ENCODE results near the gene RAPGEF1. TPM values are rescaled to one million over a fixed set of nuclear protein-coding genes. Genes with fewer than 3 reads are reported as not detected.
A peak's percentile ranks its signal among the peaks of the same experiment; 100 is the strongest.

The RAPGEF1 gene
- total RNA-seq, 2 experiments from 2014 or later = 187 to 215 TPM

DNA sequence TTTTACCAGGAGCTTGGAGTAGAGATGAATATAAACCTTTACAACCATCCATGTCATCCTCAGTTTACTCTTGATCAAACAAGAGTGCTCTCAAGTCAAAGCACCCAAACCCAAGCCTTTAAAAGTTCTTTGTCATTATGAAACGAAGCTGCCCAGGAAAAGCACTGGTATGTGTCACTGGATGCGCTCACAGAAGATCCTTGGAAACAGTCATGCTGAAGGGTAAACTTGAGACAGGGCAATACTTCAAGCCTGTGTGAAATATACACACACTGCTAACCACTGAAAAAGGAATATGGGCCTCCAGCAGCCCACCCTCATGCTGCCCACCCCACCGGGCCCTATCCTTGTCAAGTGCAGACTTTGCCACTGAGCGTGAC is 110.1 kb downstream of the RAPGEF1 start:
- Mint-ChIP-seq H3K4me1 (peaks cover 78% of the 10 kb centered on the region), H3K27me3 (no peaks in the 10 kb centered on the region), H3K27ac (peak overlapping the region; percentile 91), H3K4me3 (no peak overlapping the region), H3K36me3 (peaks cover 65% of the 10 kb centered on the region), H3K9me3 (ENCODE audit: low read depth) (no peaks in the 10 kb centered on the region)
- DNase-seq = no peak
- CTCF ChIA-PET = interaction anchor here (0.7 to 3.9 kb wide), 9 partner anchors 9 to 113 kb away, joined by 3 to 29 read pairs (median 14); partner anchors contain the start of gene RAPGEF1
- ATAC-seq = no peak

DNA sequence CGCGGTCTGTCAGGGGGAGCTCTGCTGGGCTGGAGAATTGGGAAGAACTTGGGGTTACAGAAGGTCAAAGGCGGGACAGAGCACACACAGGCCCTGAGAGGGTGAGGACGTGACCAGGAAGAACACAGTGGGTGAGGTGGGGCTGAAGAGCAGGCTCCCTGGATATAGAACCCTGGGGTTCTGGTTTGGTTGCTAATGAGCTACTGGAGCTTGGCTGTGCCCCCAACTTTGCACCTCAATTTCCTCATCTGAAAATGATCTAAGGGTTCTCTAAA is 110.7 kb downstream of the RAPGEF1 start:
- no peak for DNase-seq
- Mint-ChIP-seq H3K36me3 (peaks cover 67% of the 10 kb centered on the region), H3K4me3 (peak overlapping the region; percentile 58), H3K4me1 (peaks cover 79% of the 10 kb centered on the region), H3K27me3 (no peaks in the 10 kb centered on the region), H3K27ac (peak overlapping the region; percentile 91), H3K9me3 (ENCODE audit: low read depth) (no peaks in the 10 kb centered on the region)
- ATAC-seq = no peak
- CTCF ChIA-PET = interaction anchor here (0.8 to 3.9 kb wide), 10 partner anchors 10 to 114 kb away, joined by 3 to 29 read pairs (median 14); partner anchors contain the start of gene RAPGEF1

DNA sequence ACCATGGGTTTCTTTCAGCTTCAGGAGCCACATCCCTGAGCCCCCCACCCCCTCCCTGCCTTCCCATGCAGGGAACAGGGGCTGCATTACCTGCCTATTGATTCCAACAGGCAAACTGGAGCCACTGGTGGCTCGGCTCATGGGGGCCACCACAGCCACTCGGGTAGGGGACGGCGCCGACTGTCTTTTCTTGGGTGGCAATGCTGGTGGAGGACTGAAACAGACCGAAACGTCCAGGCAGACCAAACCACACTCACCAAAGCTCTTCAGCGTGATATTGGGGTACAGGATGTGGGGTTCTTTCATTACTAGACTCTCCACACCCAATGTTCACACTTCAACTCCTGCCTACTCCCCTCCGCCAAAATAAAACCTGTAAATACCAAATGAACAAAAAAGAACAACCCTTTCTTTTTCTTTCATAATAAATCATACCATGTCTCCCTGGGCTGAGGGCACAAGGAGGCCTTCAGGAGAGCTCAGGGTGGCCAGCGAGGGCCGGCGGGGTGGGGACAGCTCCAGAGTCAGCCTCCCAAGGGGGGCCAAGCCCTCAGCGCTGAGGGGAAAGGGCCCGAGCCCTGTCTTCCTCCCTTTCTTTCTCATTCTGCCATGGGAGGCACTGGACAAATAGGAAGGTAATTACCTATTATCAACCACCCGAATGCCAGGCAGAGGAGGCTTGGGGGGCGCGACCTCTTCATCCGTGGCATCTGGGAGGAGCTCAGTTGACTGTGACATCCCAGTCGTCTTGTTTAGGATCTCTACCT is 111.2 kb downstream of the RAPGEF1 start:
- Mint-ChIP-seq H3K27me3 (no peaks in the 10 kb centered on the region), H3K4me1 (peaks cover 83% of the 10 kb centered on the region), H3K9me3 (ENCODE audit: low read depth) (no peaks in the 10 kb centered on the region), H3K27ac (peak overlapping the region; percentile 91), H3K4me3 (peak overlapping the region; percentile 58), H3K36me3 (peaks cover 68% of the 10 kb centered on the region)
- ATAC-seq (peak; percentile 41), DNase-seq (peak; percentile 80)
- CTCF ChIA-PET = interaction anchor here (0.8 to 3.9 kb wide), 15 partner anchors 14 to 279 kb away, joined by 3 to 29 read pairs (median 9); partner anchors contain the start of gene RAPGEF1

DNA sequence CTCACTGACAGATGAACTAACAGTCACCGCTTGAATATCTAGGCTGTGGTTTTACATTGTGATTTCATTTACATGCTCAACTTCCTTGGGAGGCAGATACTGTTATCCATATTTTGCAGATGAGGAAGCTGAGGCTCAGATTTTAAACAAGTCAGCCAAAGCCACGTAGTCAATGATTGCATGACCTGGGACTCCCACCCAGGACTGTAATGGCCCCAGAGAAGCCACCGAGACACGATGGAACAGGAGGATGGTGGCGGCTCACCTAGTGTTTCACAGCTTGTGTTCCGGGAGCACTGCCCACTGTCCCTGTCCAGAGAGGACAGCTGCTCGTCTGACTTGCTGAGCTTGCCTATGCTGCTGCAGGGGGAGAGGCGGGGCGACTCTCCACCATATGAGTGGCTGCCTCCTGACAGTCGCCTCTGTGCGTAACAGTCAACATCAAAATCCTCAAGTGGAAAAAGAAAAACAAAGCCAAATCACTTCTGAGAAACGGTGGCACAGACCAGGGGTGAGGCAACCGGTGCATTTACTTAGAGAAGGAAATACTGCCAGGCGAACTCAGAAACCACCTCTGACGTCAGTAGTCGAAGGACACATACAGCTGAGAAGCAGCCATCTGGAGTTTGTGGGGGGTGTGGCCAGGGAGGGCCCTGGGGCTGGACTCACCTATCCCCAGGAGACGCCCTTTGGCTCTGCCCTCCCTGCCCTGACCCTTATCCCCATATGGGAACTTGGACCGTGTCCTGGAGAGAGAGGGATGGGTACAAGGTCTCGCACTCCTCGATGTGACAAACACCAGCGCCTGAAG is 112.0 kb downstream of the RAPGEF1 start:
- Mint-ChIP-seq H3K36me3 (peaks cover 67% of the 10 kb centered on the region), H3K27me3 (no peaks in the 10 kb centered on the region), H3K27ac (peak overlapping the region; percentile 91), H3K9me3 (ENCODE audit: low read depth) (no peaks in the 10 kb centered on the region), H3K4me1 (peaks cover 82% of the 10 kb centered on the region), H3K4me3 (peak overlapping the region; percentile 53)
- ATAC-seq = peak; percentile 84
- CTCF ChIA-PET = interaction anchor here (1.0 to 3.9 kb wide), 14 partner anchors 15 to 278 kb away, joined by 3 to 29 read pairs (median 11); partner anchors contain the start of gene RAPGEF1
- DNase-seq = peak; percentile 93

DNA sequence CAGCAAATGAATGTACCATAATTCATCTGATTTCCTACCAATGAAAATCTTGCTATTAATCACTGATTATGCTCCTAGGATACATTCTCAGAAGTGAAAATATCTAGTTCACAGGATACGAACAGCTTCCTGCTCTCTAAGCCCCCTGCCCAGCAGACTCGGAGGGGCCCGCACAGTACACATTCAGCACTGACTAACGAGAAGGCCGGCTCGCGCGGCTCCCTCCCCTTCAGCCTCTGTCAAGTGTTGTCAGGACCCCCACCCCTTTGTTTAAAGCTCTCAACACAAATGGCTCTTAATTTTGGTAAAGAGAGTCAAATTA is 112.6 kb downstream of the RAPGEF1 start:
- Mint-ChIP-seq H3K27me3 (no peaks in the 10 kb centered on the region), H3K4me3 (peak overlapping the region; percentile 53), H3K27ac (peak overlapping the region; percentile 91), H3K4me1 (peaks cover 82% of the 10 kb centered on the region), H3K36me3 (peaks cover 68% of the 10 kb centered on the region), H3K9me3 (ENCODE audit: low read depth) (no peaks in the 10 kb centered on the region)
- ATAC-seq (no peak), DNase-seq (no peak)
- CTCF ChIA-PET = interaction anchor here (1.0 to 3.9 kb wide), 11 partner anchors 16 to 278 kb away, joined by 3 to 29 read pairs (median 14); partner anchors contain the start of gene RAPGEF1

DNA sequence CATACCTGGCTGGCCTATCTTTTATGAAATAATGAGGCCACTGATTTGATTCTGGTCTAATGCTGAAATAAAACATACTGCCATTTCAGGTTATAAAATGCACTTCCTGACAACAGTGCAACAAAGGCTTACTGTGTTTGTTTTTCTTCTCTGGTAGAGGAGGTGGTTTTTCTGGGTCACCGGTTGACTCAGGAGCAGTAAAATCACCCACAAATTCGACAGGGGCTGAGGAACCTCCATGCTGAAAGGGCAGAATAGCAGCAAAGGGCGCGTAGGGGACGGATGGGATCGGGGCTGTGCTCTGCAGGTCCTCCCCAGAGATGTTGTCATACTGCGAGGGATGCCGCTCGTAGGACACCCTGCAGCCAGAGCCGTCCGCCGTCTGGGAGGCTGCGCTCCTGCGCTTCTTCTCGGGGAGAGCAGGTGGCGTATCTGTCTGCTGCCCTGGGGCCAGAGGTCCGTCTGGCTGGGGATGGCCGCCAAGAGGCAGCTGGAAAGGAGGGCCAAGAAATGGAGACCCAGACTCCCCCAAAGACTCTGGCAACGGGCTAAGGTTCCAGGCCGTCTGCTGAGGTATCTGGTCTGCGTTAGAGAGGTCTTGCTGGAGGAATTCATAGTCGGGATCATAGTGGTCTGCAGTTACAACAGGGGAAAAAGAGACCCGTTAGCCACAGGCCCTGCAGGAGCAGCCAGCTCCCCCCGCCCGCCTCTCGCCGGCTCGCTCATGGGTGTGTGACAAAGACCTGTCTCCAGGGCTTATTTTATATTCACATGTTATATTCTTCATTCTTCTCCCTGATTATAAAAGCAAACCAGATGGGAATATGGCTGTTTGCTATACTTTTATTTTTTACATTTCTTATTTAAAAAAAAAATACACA is 113.8 kb downstream of the RAPGEF1 start:
- Mint-ChIP-seq H3K27ac (peak overlapping the region; percentile 77), H3K9me3 (ENCODE audit: low read depth) (no peaks in the 10 kb centered on the region), H3K4me3 (peak overlapping the region; percentile 7), H3K36me3 (peaks cover 70% of the 10 kb centered on the region), H3K27me3 (no peaks in the 10 kb centered on the region), H3K4me1 (peaks cover 84% of the 10 kb centered on the region)
- ATAC-seq (no peak), DNase-seq (peak; percentile 61)
- CTCF ChIA-PET = interaction anchor here (1.0 to 3.9 kb wide), 4 partner anchors 24 to 118 kb away, joined by 3 to 29 read pairs (median 4); partner anchors contain the start of gene RAPGEF1

DNA sequence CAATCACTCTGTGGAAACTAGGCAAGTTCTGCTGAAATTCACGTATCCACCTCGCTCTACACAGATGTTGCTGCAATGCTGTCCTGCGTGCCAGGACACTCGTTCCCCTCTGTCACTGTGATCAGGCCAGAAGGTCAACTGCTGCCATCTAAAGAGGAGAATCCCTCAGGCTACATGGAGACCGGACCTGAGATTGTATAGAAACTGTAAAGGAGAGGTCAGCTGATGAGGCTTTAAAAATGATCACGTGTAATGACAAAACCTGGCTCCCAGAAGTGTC is 114.4 kb downstream of the RAPGEF1 start:
- Mint-ChIP-seq H3K27ac (peak overlapping the region; percentile 77), H3K27me3 (no peaks in the 10 kb centered on the region), H3K4me3 (no peak overlapping the region), H3K36me3 (peaks cover 70% of the 10 kb centered on the region), H3K4me1 (peaks cover 79% of the 10 kb centered on the region), H3K9me3 (ENCODE audit: low read depth) (no peaks in the 10 kb centered on the region)
- ATAC-seq (no peak), DNase-seq (no peak)
- CTCF ChIA-PET = interaction anchor here (1.0 to 1.8 kb wide), 6 partner anchors 17 to 119 kb away, joined by 3 to 7 read pairs (median 4); no protein-coding TSS in a partner anchor

DNA sequence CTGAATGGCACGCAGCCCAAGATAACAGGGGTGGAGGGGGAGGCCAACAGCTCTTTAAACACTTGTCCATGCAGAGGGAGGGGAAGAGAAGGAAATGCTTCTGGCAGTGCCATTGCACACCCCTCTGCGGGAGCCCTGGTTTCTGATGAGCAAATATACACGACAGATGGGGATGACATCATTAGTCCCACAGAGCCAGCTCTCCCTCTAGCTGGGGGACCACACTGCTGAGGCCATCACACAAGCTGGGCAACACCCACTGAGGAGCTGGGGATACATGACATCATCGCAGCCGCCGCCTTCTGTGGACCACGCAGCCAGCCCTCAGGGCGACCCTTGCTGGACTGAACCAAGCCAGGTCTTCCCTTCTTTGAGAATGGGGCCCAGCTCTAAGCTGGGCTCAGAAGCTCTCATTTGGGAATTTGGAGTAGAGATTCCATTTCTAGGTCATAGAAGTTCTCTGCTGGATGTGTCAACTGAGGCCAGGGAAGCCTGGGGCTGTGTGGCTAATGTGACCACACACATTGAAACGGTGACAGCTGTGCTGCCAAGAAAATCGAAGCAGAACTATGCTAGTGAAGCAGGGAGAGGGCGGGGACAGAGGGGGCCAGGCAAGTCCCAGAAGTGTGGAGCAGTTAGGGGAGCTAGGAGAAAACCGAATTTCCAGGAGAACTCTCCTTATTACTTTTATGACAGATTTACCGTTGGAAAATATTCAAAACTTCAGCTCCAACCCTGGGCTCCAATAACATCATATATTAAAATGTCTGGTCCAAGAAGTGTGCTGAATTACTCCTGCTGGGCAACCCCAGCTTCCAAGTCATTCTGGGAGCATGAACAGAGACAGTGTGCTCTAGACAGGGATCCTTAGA is 115.0 kb downstream of the RAPGEF1 start:
- DNase-seq = no peak
- Mint-ChIP-seq H3K9me3 (ENCODE audit: low read depth) (no peaks in the 10 kb centered on the region), H3K4me1 (peaks cover 74% of the 10 kb centered on the region), H3K4me3 (no peak overlapping the region), H3K36me3 (peaks cover 70% of the 10 kb centered on the region), H3K27ac (peak overlapping the region; percentile 77), H3K27me3 (no peaks in the 10 kb centered on the region)
- no peak for ATAC-seq
- CTCF ChIA-PET = interaction anchor here (0.9 to 1.8 kb wide), 8 partner anchors 18 to 119 kb away, joined by 3 to 7 read pairs (median 3); no protein-coding TSS in a partner anchor

DNA sequence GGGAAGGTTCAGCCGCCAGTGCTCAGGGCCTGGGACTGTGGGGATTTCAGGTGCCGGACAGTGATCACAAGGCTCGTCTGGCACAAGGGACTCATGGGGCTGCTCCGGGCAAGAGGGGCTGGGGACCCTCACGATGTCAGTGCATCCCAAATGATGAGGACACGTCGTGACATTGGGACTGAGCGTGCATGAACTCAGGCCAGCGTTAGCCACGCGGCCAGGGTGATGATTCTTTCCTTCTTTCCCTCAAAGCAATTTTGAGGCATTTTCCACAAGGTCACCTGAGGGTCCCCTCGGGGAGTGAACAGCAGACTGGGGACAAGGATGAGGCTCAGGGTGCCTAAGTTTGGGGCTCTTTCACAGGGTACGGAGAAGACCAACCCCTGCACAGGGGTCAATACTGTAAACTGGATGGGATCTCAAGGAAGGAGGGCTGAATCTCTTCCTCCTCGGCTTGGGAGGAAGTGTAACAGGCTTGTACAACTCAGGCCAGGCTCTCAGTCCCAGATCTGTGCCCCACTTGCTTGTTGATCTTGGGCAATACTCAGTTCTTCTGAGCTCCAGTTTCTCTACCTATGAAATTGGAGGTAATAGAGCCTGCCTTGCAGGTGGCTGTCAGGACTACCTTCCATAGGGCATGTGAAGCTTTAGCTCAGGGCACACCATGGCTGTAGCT is 116.1 kb downstream of the RAPGEF1 start:
- CTCF ChIA-PET = interaction anchor here (0.9 to 1.6 kb wide), 5 partner anchors 19 to 117 kb away, joined by 3 to 7 read pairs (median 3); no protein-coding TSS in a partner anchor
- no peaks in the 10 kb centered on the region for H3K27me3 Mint-ChIP-seq
- H3K27ac Mint-ChIP-seq = no peak overlapping the region
- ATAC-seq (no peak), DNase-seq (no peak)
- peaks cover 74% of the 10 kb centered on the region for H3K36me3 Mint-ChIP-seq
- peaks cover 63% of the 10 kb centered on the region for H3K4me1 Mint-ChIP-seq
- H3K9me3 Mint-ChIP-seq (ENCODE audit: low read depth) = no peaks in the 10 kb centered on the region
- no peak overlapping the region for H3K4me3 Mint-ChIP-seq

DNA sequence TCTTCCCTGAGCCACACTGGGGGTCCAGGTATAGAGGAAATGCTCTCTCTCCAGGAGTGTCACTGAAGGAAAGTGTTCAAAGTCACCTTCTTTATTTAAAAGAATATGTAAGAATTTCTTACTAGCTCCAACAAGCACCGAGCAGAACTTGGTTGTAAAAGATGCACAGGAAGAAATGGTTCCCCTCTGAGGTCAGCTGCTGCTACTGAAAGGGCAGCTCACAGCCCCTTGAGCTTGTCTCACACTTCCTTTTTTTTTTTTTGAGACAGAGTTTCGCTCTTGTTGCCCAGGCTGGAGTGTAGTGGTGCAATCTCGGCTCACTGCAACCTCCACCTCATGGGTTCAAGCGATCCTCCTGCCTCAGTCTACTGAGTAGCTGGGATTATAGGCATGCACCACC is 117.4 kb downstream of the RAPGEF1 start:
- peaks cover 51% of the 10 kb centered on the region for H3K4me1 Mint-ChIP-seq
- no peak overlapping the region for H3K27ac Mint-ChIP-seq
- H3K36me3 Mint-ChIP-seq = peaks cover 73% of the 10 kb centered on the region
- H3K27me3 Mint-ChIP-seq = no peaks in the 10 kb centered on the region
- no peak for DNase-seq
- ATAC-seq = no peak
- H3K9me3 Mint-ChIP-seq (ENCODE audit: low read depth) = no peaks in the 10 kb centered on the region
- H3K4me3 Mint-ChIP-seq = no peak overlapping the region
- CTCF ChIA-PET = interaction anchor here (0.9 to 1.6 kb wide), 4 partner anchors 116 to 133 kb away, joined by 3 to 5 read pairs (median 4); no protein-coding TSS in a partner anchor

DNA sequence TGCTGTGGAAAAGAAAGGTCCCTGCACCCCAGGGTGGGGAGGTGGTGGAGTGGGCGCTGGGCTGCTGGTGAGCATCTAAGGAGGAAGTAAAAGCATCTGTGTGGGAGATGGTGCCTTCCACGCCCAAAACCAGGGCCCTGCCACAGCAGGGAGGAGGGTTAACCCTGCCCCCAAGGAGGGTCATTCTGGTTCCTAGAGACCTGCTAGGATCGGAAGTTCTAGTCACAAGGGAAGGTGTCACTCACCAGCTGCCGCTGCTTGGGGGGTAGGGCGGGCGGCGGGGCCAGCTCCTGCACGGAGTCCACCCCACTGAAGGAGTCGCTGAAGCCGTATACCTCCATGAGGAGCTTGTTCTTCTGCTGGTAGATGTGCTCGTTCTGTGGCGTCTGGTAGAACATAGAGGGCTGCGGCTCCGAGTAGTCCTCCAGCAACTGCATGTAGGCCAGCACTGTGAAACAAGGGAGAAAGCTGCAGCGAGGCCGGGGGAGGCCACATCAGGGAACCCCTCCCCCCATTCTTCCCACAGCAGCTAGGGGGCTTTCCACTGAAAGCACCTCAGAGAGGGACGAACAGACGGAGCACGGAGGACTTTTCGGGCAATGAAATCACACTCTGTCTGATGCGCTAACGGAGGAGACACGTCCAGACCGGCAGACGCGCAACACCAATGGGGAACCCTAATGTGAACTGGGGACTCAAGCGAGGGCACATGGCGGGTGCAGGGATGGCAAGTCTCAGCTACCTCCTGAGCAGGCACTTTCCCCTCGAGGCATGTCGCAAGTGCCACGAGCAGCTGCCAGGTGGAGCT is 118.1 kb downstream of the RAPGEF1 start:
- Mint-ChIP-seq H3K4me1 (peaks cover 46% of the 10 kb centered on the region), H3K27ac (peak overlapping the region; percentile 78), H3K27me3 (no peaks in the 10 kb centered on the region), H3K9me3 (ENCODE audit: low read depth) (no peaks in the 10 kb centered on the region), H3K36me3 (peaks cover 72% of the 10 kb centered on the region), H3K4me3 (no peak overlapping the region)
- CTCF ChIA-PET = interaction anchor here (0.9 to 1.6 kb wide), 4 partner anchors 117 to 134 kb away, joined by 3 to 5 read pairs (median 4); no protein-coding TSS in a partner anchor
- ATAC-seq (no peak), DNase-seq (no peak)

All from activated CD8-positive, alpha-beta memory T cell treated with anti-CD3 and anti-CD28 coated beads, Interleukin-2, amount 10 ng/mL, durations not matched to agents 7 days and 5 days (primary cell).